Heart right ventricle (tissue), 16 donors: ENCODE results near the gene FHOD3. TPM values are rescaled to one million over a fixed set of nuclear protein-coding genes. Genes with fewer than 3 reads are reported as not detected.

Source experiments
- ATAC-seq, 8 donors: fragments of 200-7000 bp; cut with Tn5 transposase; one replicate each; pipeline ENCODE4 v1.9.1; 2020; ENCODE audit warnings: mild to moderate bottlenecking in 8 of 8, moderate library complexity in 8 of 8, moderate number of reproducible peaks in 1 of 8
- DNase-seq, 2 donors: peaks; one replicate each; pipeline ENCODE4 v3.0.0-alpha.2; 2020
- H3K27ac ChIP-seq, 10 donors: fragments of 200-600 bp; sonication (generic) in 2 of 10; one replicate each; pipeline versions ENCODE4 v1.5.0 to v1.8.0; 2020 to 2022; ENCODE audit warnings: mild to moderate bottlenecking in 3 of 10
- H3K27me3 ChIP-seq, 7 donors: fragments of 200-600 bp; one replicate each; pipeline ENCODE4 v1.8.0; 2021 to 2022; ENCODE audit warnings: mild to moderate bottlenecking in 2 of 7
- H3K36me3 ChIP-seq, 9 donors: fragments of 200-600 bp; sonication (generic) in 1 of 9; one replicate each; pipeline versions ENCODE4 v1.5.0 to v1.8.0; 2020 to 2022; ENCODE audit warnings: mild to moderate bottlenecking in 2 of 9
- H3K4me1 ChIP-seq, 9 donors: fragments of 200-600 bp; sonication (generic) in 1 of 9; one replicate each; pipeline versions ENCODE4 v1.5.0 to v1.8.0; 2020 to 2022; ENCODE audit warnings: mild to moderate bottlenecking in 4 of 9
- H3K4me3 ChIP-seq, 10 donors: fragments of 200-600 bp; sonication (generic) in 2 of 10; one replicate each; pipeline versions ENCODE4 v1.5.0 to v1.8.0; 2020 to 2022; ENCODE audit warnings: mild to moderate bottlenecking in 7 of 10, moderate library complexity in 2 of 10
- H3K9me3 ChIP-seq, 11 donors: fragments of 200-600 bp in 10 of 11; sonication (generic) in 2 of 11; one replicate each; pipeline versions ENCODE4 v1.5.0 to v1.8.0; 2013 to 2022; ENCODE audit warnings: mild to moderate bottlenecking in 2 of 11, control low read depth in 1 of 11, moderate library complexity in 1 of 11
- CTCF ChIP-seq, 9 donors: fragments of 200-600 bp; sonication (generic) in 2 of 9; IDR thresholded peaks; one replicate each; pipeline versions ENCODE4 v1.5.0 to v1.8.0; 2021 to 2022; ENCODE audit warnings: antibody characterized with exemption in 9 of 9, mild to moderate bottlenecking in 5 of 9, moderate library complexity in 1 of 9
- WGBS, 2 donors: extraction: QIAGEN DNeasy Blood & Tissue Kit; methylation state at CpG; one replicate each; pipeline ENCODE4 v1.1.7; 2013; ENCODE audit warnings: inconsistent platforms in 1 of 2; 5-methylcytosine and 5-hydroxymethylcytosine counted together
- intact Hi-C, 10 donors: fragments of 100-400 bp; cut with DNase I; formaldehyde crosslinking; loops; one replicate each; pipeline versions ENCODE4 v1.11.1 to v1.14.2; 2022
- polyA plus RNA-seq, 2 donors: library from polyadenylated mRNA; stranded (reverse); fragments of 200-250 nt; gene quantifications; one replicate each; pipeline ENCODE4 v1.2.3, GENCODE V29; 2013
- total RNA-seq, 10 donors: library from RNA; stranded (reverse); fragmentation: NEBNext Ultra II Directional in 3 of 10; extraction: Animal tissue kit (Norgen Biotek cat#: 25700) in 3 of 10; gene quantifications; one replicate each; pipeline versions ENCODE4 v1.2.1 to v1.2.4, GENCODE V29; 2021 to 2023
- donor health status: Arrhythmogenic right ventricular cardiomyopathy.
- donor health status: ischemic (EF 13 %, LVEDD 7.1; RV severe dilation, severe dysfunction).
- donor health status: healthy with polysubstance abuse.
- donor health status: DM: no; HTN: yes; CAD: no.
- donor health status: DM: no; HTN: no; CAD: no.
- donor health status: ischemic (EF 25% LVEDD 6.9; RV normal size, moderate dysfunction).
- donor health status: ischemic (EF 25% LVEDD 5.7; RV mildly dilated, moderate dysfunction).
- donor health status: healthy.
- donor health status: DM: yes; HTN: yes; CAD: no.
- donor health status: Ischemic cardiomyopathy.
- donor health status: ischemic (EF 35%, LVEDD 5.7; RV mildly dilated, moderate dysfunction).
- donor health status: nonischemic (EF 11% LVEDD 7.7; RV severe dilation, severe dysfunction).
- donor health status: DM: yes; HTN: yes; CAD: no.
- donor health status: PGD.
- donor health status: ischemic (EF 29% LVEDD 5.4; RV normal size, mild dysfunction).
- donor health status: nonischemic (EF 23%, LVEDD 6.1; RV moderate dilation, normal function).

Gene FHOD3
- total and polyA plus RNA-seq, 12 donors, result 81.8 to 484 (median 356) TPM

- no peak for DNase-seq
- no peak overlapping the region for H3K27ac ChIP-seq
- no peaks in the 10 kb centered on the region for H3K9me3 ChIP-seq
- no peak overlapping the region for H3K4me3 ChIP-seq
- WGBS, 2 donors, result 93% methylated on average over 1 of the region's 1 CpG
- no peak for ATAC-seq
- H3K4me1 ChIP-seq, result peaks cover 0 to 22% (median 8%) of the 10 kb centered on the region in 9 donors
- H3K36me3 ChIP-seq, result peaks cover 0 to 23% (median 0%) of the 10 kb centered on the region in 9 donors
- intact Hi-C loops, result loop anchor here in 1 of 10 donors (10.0 kb wide), 1 partner anchor 57 kb away; no protein-coding TSS in a partner anchor
- no peak for TF ChIP-seq CTCF (IDR thresholded peaks at IDR 0.05)
- H3K27me3 ChIP-seq, result no peaks in the 10 kb centered on the region
Measured at GRCh38 chr18:36358141-36358540, 60.6 kb downstream of the FHOD3 start.

- no peak for TF ChIP-seq CTCF (IDR thresholded peaks at IDR 0.05)
- peak in 2 of 8 donors; percentile 14 to 37 for ATAC-seq
- 91% methylated on average over 1 of the region's 1 CpG for WGBS, 2 donors
Measured at GRCh38 chr18:36360256-36360909, 62.9 kb downstream of the FHOD3 start.

GRCh38 chr18:36364911-36365624 lies 67.6 kb downstream of the FHOD3 start:
- no peak for TF ChIP-seq CTCF (IDR thresholded peaks at IDR 0.05)
- Histone ChIP-seq H3K4me3 (no peak overlapping the region), H3K27ac (no peak overlapping the region), H3K4me1 (peaks cover 3 to 52% (median 23%) of the 10 kb centered on the region in 9 donors), H3K36me3 (peaks cover 0 to 4% (median 0%) of the 10 kb centered on the region in 9 donors), H3K9me3 (no peaks in the 10 kb centered on the region), H3K27me3 (no peaks in the 10 kb centered on the region)
- no peak for DNase-seq
- no peak for ATAC-seq
- intact Hi-C loops, result loop anchor here in 1 of 10 donors (5.0 kb wide), 1 partner anchor 68 kb away; the partner anchor contains the start of gene FHOD3
- WGBS, 2 donors, result 52% methylated on average over 2 of the region's 2 CpGs

More at GRCh38 chr18:36360256-36360909, 62.9 kb downstream of the FHOD3 start:
- H3K4me1 ChIP-seq, result peaks cover 0 to 27% (median 8%) of the 10 kb centered on the region in 9 donors
- peaks cover 0 to 26% (median 0%) of the 10 kb centered on the region in 9 donors for H3K36me3 ChIP-seq
- DNase-seq, result no peak
- no peak overlapping the region for H3K4me3 ChIP-seq
- intact Hi-C loops, result no loop called here
- H3K27ac ChIP-seq, result no peak overlapping the region
- no peaks in the 10 kb centered on the region for H3K9me3 ChIP-seq
- H3K27me3 ChIP-seq, result no peaks in the 10 kb centered on the region
